HUES6 (cell line): Measurements from ENCODE around the gene CELA3B.
"Not testable (repeated sequence)": the region's sequence is repeated elsewhere in the genome, so short reads cannot be mapped to it uniquely, and the experiment has no call there.

Experiments used
- H3K27ac ChIP-seq: 2 replicates; pipeline ENCODE4 v1.7.0; 2013; ENCODE audit warnings: low read depth, mild to moderate bottlenecking, low read length, inconsistent platforms
- H3K27me3 ChIP-seq: 2 replicates; pipeline ENCODE4 v1.6.1; 2013; ENCODE audit warnings: low read length; ENCODE audit not compliant: control insufficient read depth, insufficient read depth
- H3K36me3 ChIP-seq: 2 replicates; pipeline ENCODE4 v1.6.1; 2013; ENCODE audit warnings: low read length; ENCODE audit not compliant: control insufficient read depth, insufficient read depth
- H3K4me1 ChIP-seq: 2 replicates; pipeline ENCODE4 v1.6.1; 2013; ENCODE audit warnings: low read length; ENCODE audit not compliant: control insufficient read depth, insufficient read depth
- H3K4me3 ChIP-seq: 2 replicates; pipeline ENCODE4 v1.5.1; 2013; ENCODE audit warnings: low read depth, low read length
- H3K9ac ChIP-seq: one replicate; pipeline ENCODE4 v1.6.1; 2013; ENCODE audit warnings: mild to moderate bottlenecking, low read length
- H3K9me3 ChIP-seq: 2 replicates; pipeline ENCODE4 v1.6.1; 2013; ENCODE audit warnings: low read depth, low read length; ENCODE audit not compliant: control insufficient read depth, insufficient read depth

CELA3B gene

DNA sequence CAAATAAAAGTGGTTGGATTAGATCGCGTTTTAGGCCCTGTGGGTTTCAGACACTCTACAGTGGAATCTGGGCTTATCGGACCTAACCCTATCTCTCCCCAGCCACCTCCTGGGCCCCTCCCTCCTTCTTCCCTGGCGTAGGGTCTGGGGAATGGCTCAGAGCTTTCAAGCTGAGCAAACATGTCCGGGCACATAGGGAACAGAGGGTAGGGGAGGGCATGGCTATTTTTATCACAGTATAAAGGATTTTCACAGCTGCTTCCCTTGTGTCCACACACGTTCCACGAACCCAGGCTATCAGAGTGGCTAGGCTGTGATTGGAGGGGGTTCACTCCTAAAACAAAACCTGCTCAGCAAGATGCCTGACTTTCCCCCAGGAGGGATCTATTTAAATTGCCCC is 22.8 kb downstream of the CELA3B start:
- not testable (repeated sequence) for H3K9me3 ChIP-seq, H3K9ac ChIP-seq, H3K27ac ChIP-seq, H3K4me3 ChIP-seq, H3K27me3 ChIP-seq, H3K36me3 ChIP-seq
- peaks cover 10% of the 10 kb centered on the region; the same call in 1 of the 2 replicates for H3K4me1 ChIP-seq

- Histone ChIP-seq H3K4me3 (no peak within 1 kb of the TSS), H3K9me3 (no peaks in the 10 kb centered on the region), H3K9ac (no peak within 1 kb of the TSS), H3K36me3 (no peaks in the 10 kb centered on the region), H3K27me3 (no peaks in the 10 kb centered on the region), H3K27ac (no peak within 1 kb of the TSS), H3K4me1 (peaks cover 8% of the 10 kb centered on the region; the same call in 1 of the 2 replicates)
Measured at GRCh38 chr1:22001409-22001808, 24.6 kb downstream of the CELA3B start, which contains the start of gene CELA3A. Gene CELA3A (plus strand): TSS chr1:22001657. CDS start chr1:22001675, 18 bp downstream.

DNA sequence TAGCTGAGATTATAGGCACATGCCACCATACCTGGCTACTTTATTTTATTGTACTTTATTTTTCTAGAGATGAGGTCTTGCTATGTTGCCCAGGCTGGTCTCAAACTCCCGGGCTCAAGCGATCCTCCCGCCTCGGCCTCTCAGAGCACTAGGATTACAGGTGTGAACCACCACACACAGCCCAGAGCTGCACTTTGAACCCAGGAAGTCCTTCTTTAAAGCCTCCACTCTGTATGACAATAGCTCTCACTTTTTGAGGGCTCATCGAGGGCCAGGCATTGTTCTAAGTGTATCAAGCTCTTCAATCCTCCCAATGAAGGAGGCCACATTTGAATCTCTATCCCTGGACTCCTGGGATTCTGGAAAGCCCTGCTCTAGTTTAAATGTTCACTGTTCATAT is 25.6 kb downstream of the CELA3B start:
- H3K9me3 ChIP-seq, H3K36me3 ChIP-seq, H3K4me1 ChIP-seq, H3K9ac ChIP-seq, H3K27ac ChIP-seq, H3K27me3 ChIP-seq, H3K4me3 ChIP-seq: not testable (repeated sequence)

DNA sequence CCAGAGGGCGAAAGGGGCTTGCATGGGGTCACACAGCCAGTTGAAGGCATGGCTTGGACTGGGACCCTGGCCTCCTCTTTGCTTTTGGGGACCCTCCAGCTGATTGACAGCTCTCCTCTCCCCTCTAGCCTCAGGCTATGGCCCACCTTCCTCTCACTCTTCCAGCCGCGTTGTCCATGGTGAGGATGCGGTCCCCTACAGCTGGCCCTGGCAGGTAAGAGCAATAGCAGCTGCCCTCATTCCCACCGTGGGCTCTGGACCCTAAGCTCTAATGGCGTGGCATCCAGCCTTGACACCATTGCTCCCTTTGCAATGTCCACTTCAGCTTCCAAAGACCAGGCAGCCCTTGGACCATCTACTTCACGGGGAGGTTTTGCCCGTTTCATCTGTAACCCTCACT is 26.1 kb downstream of the CELA3B start:
- not testable (repeated sequence) for H3K36me3 ChIP-seq, H3K9me3 ChIP-seq, H3K4me3 ChIP-seq, H3K27me3 ChIP-seq, H3K9ac ChIP-seq, H3K27ac ChIP-seq, H3K4me1 ChIP-seq

DNA sequence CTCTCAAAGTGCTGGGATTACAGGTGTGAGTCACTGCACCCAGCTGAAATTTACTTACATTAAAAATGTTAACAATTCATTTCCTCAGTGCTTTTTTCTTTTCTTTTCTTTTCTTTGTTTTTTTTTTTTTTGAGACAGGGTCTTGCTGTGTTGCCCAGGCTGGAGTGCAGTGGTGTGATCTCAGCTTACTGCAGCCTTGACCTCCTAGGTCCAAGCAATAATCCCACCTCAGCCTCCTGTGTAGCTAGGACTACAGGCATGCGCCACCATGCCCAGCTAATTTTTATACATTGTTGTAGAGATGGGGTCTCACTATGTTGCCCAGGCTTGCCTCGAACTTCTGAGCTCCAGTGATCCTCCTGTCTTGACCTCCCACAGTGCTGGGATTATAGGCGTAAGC is 27.1 kb downstream of the CELA3B start:
- H3K4me3 ChIP-seq, H3K9me3 ChIP-seq, H3K27ac ChIP-seq, H3K36me3 ChIP-seq, H3K27me3 ChIP-seq, H3K9ac ChIP-seq, H3K4me1 ChIP-seq: not testable (repeated sequence)

GRCh38 chr1:22005261-22006149 is 28.7 kb downstream of the CELA3B start:
- H3K9me3 ChIP-seq, H3K27me3 ChIP-seq, H3K36me3 ChIP-seq, H3K9ac ChIP-seq, H3K4me1 ChIP-seq, H3K4me3 ChIP-seq, H3K27ac ChIP-seq: not testable (repeated sequence)

GRCh38 chr1:22006736-22007135 is 29.9 kb downstream of the CELA3B start:
- H3K4me1 ChIP-seq, H3K4me3 ChIP-seq, H3K9me3 ChIP-seq, H3K36me3 ChIP-seq, H3K9ac ChIP-seq, H3K27me3 ChIP-seq, H3K27ac ChIP-seq: not testable (repeated sequence)

- not testable (repeated sequence) for H3K9ac ChIP-seq, H3K27me3 ChIP-seq, H3K4me1 ChIP-seq, H3K4me3 ChIP-seq, H3K36me3 ChIP-seq, H3K9me3 ChIP-seq, H3K27ac ChIP-seq
Measured at GRCh38 chr1:22007262-22007661, 30.4 kb downstream of the CELA3B start.

GRCh38 chr1:22009566-22009965 is 32.7 kb downstream of the CELA3B start:
- H3K9me3 ChIP-seq, H3K4me1 ChIP-seq, H3K27ac ChIP-seq, H3K4me3 ChIP-seq, H3K27me3 ChIP-seq, H3K36me3 ChIP-seq, H3K9ac ChIP-seq: not testable (repeated sequence)

GRCh38 chr1:22012752-22013151 is 35.9 kb downstream of the CELA3B start:
- not testable (repeated sequence) for H3K4me1 ChIP-seq, H3K9ac ChIP-seq, H3K36me3 ChIP-seq, H3K27ac ChIP-seq, H3K9me3 ChIP-seq, H3K4me3 ChIP-seq, H3K27me3 ChIP-seq

GRCh38 chr1:22014575-22015206 is 37.9 kb downstream of the CELA3B start:
- H3K9ac ChIP-seq, H3K4me3 ChIP-seq, H3K9me3 ChIP-seq, H3K4me1 ChIP-seq, H3K36me3 ChIP-seq, H3K27ac ChIP-seq, H3K27me3 ChIP-seq: not testable (repeated sequence)
